IMR-90 (cell line): ENCODE measurements around the gene IL34. TPM values are rescaled to one million over a fixed set of nuclear protein-coding genes. Genes with fewer than 3 reads are reported as not detected.

ENCODE experiments used
- ATAC-seq: fragments of 200-7000 bp; cut with Tn5 transposase; 2 replicates; pipeline ENCODE4 v1.9.1; 2020; ENCODE audit warnings: low read depth, mild to moderate bottlenecking, moderate library complexity
- BruUV-seq: library from RNA; stranded (reverse); fragments of 400-500 nt; replicated peaks from 2 replicates; lab custom pipeline; 2021; lab: Mats Ljungman, UMichigan
- CTCF ChIA-PET: fragments of 300-600 bp; formaldehyde crosslinking; extraction: SDS; loops from one replicate; lab custom pipeline; 2021; ENCODE audit warnings: antibody characterized with exemption; lab: Yijun Ruan, JAX
- POLR2A ChIA-PET: fragments of 300-600 bp; sonication (Branson Sonifier 250); formaldehyde crosslinking; loops from one replicate; lab custom pipeline; 2022; ENCODE audit warnings: antibody characterized with exemption; ENCODE audit not compliant: unreplicated experiment; lab: Charles Lee
- DNase-seq: peaks from one replicate; pipeline ENCODE4 v3.0.0; 2013
- H2AFZ ChIP-seq: replicated peaks from 2 replicates; pipeline ENCODE3; 2013; ENCODE audit warnings: low read length, mild to moderate bottlenecking; ENCODE audit not compliant: poor library complexity
- H2AK5ac ChIP-seq: 2 replicates; pipeline ENCODE4 v1.6.1; 2013; ENCODE audit warnings: low read depth, low read length, inconsistent platforms
- H2AK9ac ChIP-seq: replicated peaks from 2 replicates; pipeline ENCODE3; 2013; ENCODE audit warnings: mild to moderate bottlenecking, low read depth, low read length, moderate library complexity; ENCODE audit not compliant: poor library complexity
- H2BK120ac ChIP-seq: 2 replicates; pipeline ENCODE4 v1.6.1; 2013; ENCODE audit warnings: low read depth, low read length, inconsistent platforms
- H2BK15ac ChIP-seq: 3 replicates; pipeline ENCODE4 v1.6.1; 2013; ENCODE audit warnings: low read depth, low read length, inconsistent platforms
- H2BK20ac ChIP-seq: 2 replicates; pipeline ENCODE4 v1.6.1; 2013; ENCODE audit warnings: low read depth, mild to moderate bottlenecking, inconsistent platforms, low read length, moderate library complexity
- H2BK5ac ChIP-seq: 2 replicates; pipeline ENCODE4 v1.6.1; 2013; ENCODE audit warnings: mild to moderate bottlenecking, low read depth, low read length, inconsistent platforms; ENCODE audit not compliant: poor library complexity, severe bottlenecking
- H3K14ac ChIP-seq: replicated peaks from 2 replicates; pipeline ENCODE4 v1.6.1; 2013; ENCODE audit warnings: low read depth, low read length, inconsistent platforms
- H3K18ac ChIP-seq: 2 replicates; pipeline ENCODE4 v1.6.1; 2013; ENCODE audit warnings: low read depth, low read length, control low read depth
- H3K23ac ChIP-seq: 2 replicates; pipeline ENCODE4 v1.6.1; 2013; ENCODE audit warnings: low read depth, low read length, inconsistent platforms
- H3K27ac ChIP-seq: 2 replicates; pipeline ENCODE4 v1.5.1; 2013; ENCODE audit warnings: mild to moderate bottlenecking, control low read depth, low read length; ENCODE audit not compliant: insufficient read depth
- H3K27me3 ChIP-seq: 2 replicates; pipeline ENCODE4 v1.6.1; 2013; ENCODE audit warnings: low read length; ENCODE audit not compliant: control insufficient read depth, insufficient read depth
- H3K36me3 ChIP-seq: 2 replicates; pipeline ENCODE4 v1.6.1; 2013; ENCODE audit warnings: low read length, mixed read lengths; ENCODE audit not compliant: control insufficient read depth, insufficient read depth
- H3K4ac ChIP-seq: 2 replicates; pipeline ENCODE4 v1.6.1; 2013; ENCODE audit warnings: low read depth, low read length, inconsistent platforms
- H3K4me1 ChIP-seq: 2 replicates; pipeline ENCODE4 v1.6.1; 2013; ENCODE audit warnings: low read length, mixed read lengths; ENCODE audit not compliant: control insufficient read depth, insufficient read depth
- H3K4me2 ChIP-seq: 2 replicates; pipeline ENCODE4 v1.6.1; 2013; ENCODE audit warnings: low read depth, mild to moderate bottlenecking, control low read depth, low read length, moderate library complexity
- H3K4me3 ChIP-seq: 2 replicates; pipeline ENCODE4 v1.5.1; 2013; ENCODE audit warnings: low read depth, mild to moderate bottlenecking, control low read depth, low read length, moderate library complexity; ENCODE audit not compliant: insufficient read depth
- H3K56ac ChIP-seq: 2 replicates; pipeline ENCODE4 v1.6.1; 2013; ENCODE audit warnings: low read length, inconsistent platforms; ENCODE audit not compliant: insufficient read depth; ENCODE audit errors: extremely low read depth
- H3K79me1 ChIP-seq, 2 experiments: 2 replicates each; pipeline ENCODE4 v1.6.1; 2013; ENCODE audit warnings: low read length in 2 of 2, inconsistent platforms in 1 of 2, low read depth in 1 of 2
- H3K9ac ChIP-seq: 2 replicates; pipeline ENCODE4 v1.6.1; 2013; ENCODE audit warnings: low read depth, low read length, control low read depth
- H3K9me1 ChIP-seq: 2 replicates; pipeline ENCODE4 v1.6.1; 2013; ENCODE audit warnings: low read length, inconsistent platforms; ENCODE audit not compliant: insufficient read depth
- H3K9me3 ChIP-seq: 2 replicates; pipeline ENCODE4 v1.6.1; 2013; ENCODE audit warnings: low read length; ENCODE audit not compliant: control insufficient read depth, insufficient read depth
- H4K20me1 ChIP-seq: 2 replicates; pipeline ENCODE4 v1.6.1; 2013; ENCODE audit warnings: low read length, inconsistent platforms; ENCODE audit not compliant: insufficient read depth
- H4K5ac ChIP-seq: 2 replicates; pipeline ENCODE4 v1.6.1; 2013; ENCODE audit warnings: mild to moderate bottlenecking, low read depth, low read length, control low read depth
- H4K8ac ChIP-seq, 2 experiments: 2 replicates each; pipeline ENCODE4 v1.6.1; 2013; ENCODE audit warnings: low read depth in 2 of 2, low read length in 2 of 2, control low read depth in 1 of 2, inconsistent platforms in 1 of 2
- H4K91ac ChIP-seq: 2 replicates; pipeline ENCODE4 v1.6.1; 2013; ENCODE audit warnings: low read depth, low read length, inconsistent platforms; ENCODE audit not compliant: insufficient read depth
- BHLHE40 ChIP-seq: fragments of 150-350 bp; IDR thresholded peaks from 2 replicates; pipeline ENCODE4 v1.6.1; 2016; ENCODE audit warnings: mild to moderate bottlenecking, low read depth, low read length
- CEBPB ChIP-seq: IDR thresholded peaks from 2 replicates; pipeline ENCODE4 v1.6.1; 2012; ENCODE audit warnings: low read depth, low read length, improper control_type of control experiment
- CHD1 ChIP-seq: IDR thresholded peaks from 2 replicates; pipeline ENCODE4 v1.6.1; 2012; ENCODE audit warnings: low read depth, low read length, improper control_type of control experiment
- CTCF ChIP-seq: conservative IDR thresholded peaks from 2 replicates; pipeline ENCODE4 v1.5.1; 2012; ENCODE audit warnings: mild to moderate bottlenecking, low read depth, low read length, improper control_type of control experiment
- ELK1 ChIP-seq: fragments of 150-350 bp; IDR thresholded peaks from 2 replicates; pipeline ENCODE4 v1.6.1; 2016; ENCODE audit warnings: low read depth, mild to moderate bottlenecking, low read length, moderate library complexity, borderline replicate concordance
- FOS ChIP-seq: fragments of 150-350 bp; IDR thresholded peaks from 2 replicates; pipeline ENCODE4 v1.6.1; 2016; ENCODE audit warnings: low read depth, low read length
- MAFK ChIP-seq: IDR thresholded peaks from 2 replicates; pipeline ENCODE4 v1.6.1; 2012; ENCODE audit warnings: low read depth, low read length, improper control_type of control experiment
- MXI1 ChIP-seq: IDR thresholded peaks from 2 replicates; pipeline ENCODE4 v1.6.1; 2012; ENCODE audit warnings: low read depth, mild to moderate bottlenecking, low read length, moderate library complexity, borderline replicate concordance
- NFE2L2 ChIP-seq: fragments of 150-350 bp; IDR thresholded peaks from 2 replicates; pipeline ENCODE4 v1.6.1; 2016; ENCODE audit warnings: low read depth, mild to moderate bottlenecking, low read length
- POLR2A ChIP-seq: IDR thresholded peaks from 2 replicates; pipeline ENCODE4 v1.6.1; 2012; ENCODE audit warnings: mild to moderate bottlenecking, low read depth, low read length
- RAD21 ChIP-seq: IDR thresholded peaks from 2 replicates; pipeline ENCODE4 v1.6.1; 2012; ENCODE audit warnings: low read length, improper control_type of control experiment
- RCOR1 ChIP-seq: IDR thresholded peaks from 2 replicates; pipeline ENCODE4 v1.6.1; 2012; ENCODE audit warnings: mild to moderate bottlenecking, low read length, improper control_type of control experiment; ENCODE audit not compliant: insufficient replicate concordance
- RFX5 ChIP-seq: IDR thresholded peaks from 2 replicates; pipeline ENCODE4 v1.8.0; 2012; ENCODE audit warnings: low read depth, mild to moderate bottlenecking, low read length, moderate library complexity
- USF2 ChIP-seq: fragments of 150-350 bp; IDR thresholded peaks from 2 replicates; pipeline ENCODE4 v1.6.1; 2017; ENCODE audit warnings: mild to moderate bottlenecking, antibody characterized with exemption, low read length, low read depth
- WGBS, 2 experiments: methylation state at CpG; one replicate each; pipeline versions ENCODE4 v1.1.5 to v1.1.7; 2013; ENCODE audit warnings: missing lambda C conversion rate in 2 of 2; ENCODE audit not compliant: insufficient read length in 1 of 2; ENCODE audit errors: extremely low coverage in 2 of 2; 5-methylcytosine and 5-hydroxymethylcytosine counted together
- dilution Hi-C: fragments of 300-500 bp; cut with HindIII; formaldehyde crosslinking; loops from one replicate; pipeline ENCODE4 v1.14.3; 2018; ENCODE audit warnings: low sequenced_read_pairs; ENCODE audit not compliant: unreplicated experiment
- in situ Hi-C: fragments of 300-500 bp; cut with MboI; formaldehyde crosslinking; loops from 3 replicates; pipeline ENCODE4 v1.14.3; 2019; ENCODE audit warnings: low sequenced_read_pairs, inconsistent platforms, mixed read lengths
- intact Hi-C: fragments of 100-400 bp; cut with micrococcal nuclease; formaldehyde crosslinking; loops from 2 replicates; pipeline ENCODE4 v1.10.0; 2022
- polyA plus RNA-seq, 3 experiments: library from polyadenylated mRNA; depleted of rRNA; stranded (reverse); fragments of >200 nt; gene quantifications; 2 replicates each; pipeline ENCODE4 v1.2.3, GENCODE V29; 2012; ENCODE audit warnings: low replicate concordance in 1 of 3
- total RNA-seq: library from RNA; depleted of rRNA; stranded (reverse); fragments of >200 nt; gene quantifications from 2 replicates; pipeline ENCODE4 v1.2.3, GENCODE V29; 2012

Gene IL34
- total and polyA plus RNA-seq, 2 of the 4 experiments (the other 2 are of a cell fraction), result 1.3 to 2.5 TPM

GRCh38 chr16:70610273-70611223 is 35.8 kb upstream of the IL34 start:
- DNase-seq (no peak), ATAC-seq (no peak)
- Histone ChIP-seq H3K79me1 (no peaks in the 10 kb centered on the region), H2BK5ac (no peak overlapping the region), H4K8ac (no peak overlapping the region), H4K91ac (no peak overlapping the region), H3K27me3 (peaks cover 8% of the 10 kb centered on the region), H3K9me3 (no peaks in the 10 kb centered on the region), H3K56ac (no peak overlapping the region), H3K4me3 (no peak overlapping the region), H2BK120ac (no peak overlapping the region), H3K14ac (no peak overlapping the region), H3K23ac (no peak overlapping the region), H2AK5ac (no peak overlapping the region; the same call in 1 of the 2 replicates), H2AFZ (no peak overlapping the region), H3K36me3 (no peaks in the 10 kb centered on the region), H4K20me1 (no peaks in the 10 kb centered on the region), H3K4ac (no peak overlapping the region), H3K27ac (no peak overlapping the region), H2BK20ac (no peak overlapping the region), H3K4me1 (no peaks in the 10 kb centered on the region), H3K4me2 (no peak overlapping the region), H3K18ac (no peak overlapping the region), H2BK15ac (no peak overlapping the region), H2AK9ac (no peak overlapping the region), H4K5ac (no peak overlapping the region), H3K9me1 (no peaks in the 10 kb centered on the region), H3K9ac (no peak overlapping the region)
- in situ Hi-C loops, result no loop called here
- no TSS peak for BruUV-seq
- dilution Hi-C loops, result no loop called here
- 100% methylated on average over 1 of the region's 18 CpGs; no CpG with 5 or more reads in 1 of the 2 experiments for WGBS, 2 experiments
- intact Hi-C loops, result no loop called here
- ChIA-PET POLR2A (no interaction called here), CTCF (no interaction called here)
- TF ChIP-seq MAFK, result no peak
- TF ChIP-seq RAD21, result no peak
- TF ChIP-seq USF2, result no peak
- no peak for TF ChIP-seq POLR2A
- no peak for TF ChIP-seq ELK1
- no peak for TF ChIP-seq MXI1
- no peak for TF ChIP-seq RFX5
- TF ChIP-seq RCOR1, result no peak
- TF ChIP-seq CTCF, result no peak
- TF ChIP-seq FOS, result no peak
- no peak for TF ChIP-seq CEBPB
- TF ChIP-seq NFE2L2, result no peak
- no peak for TF ChIP-seq BHLHE40
- TF ChIP-seq CHD1, result no peak
